Adrenal gland (tissue), 12 donors: Measurements from ENCODE around the gene PATJ. TPM values are rescaled to one million over a fixed set of nuclear protein-coding genes. Genes with fewer than 3 reads are reported as not detected.

Experiments
- DNase-seq, 7 donors: peaks; one replicate each; pipeline ENCODE4 v3.0.0-alpha.2; 2019 to 2020
- H3K27ac ChIP-seq, 5 donors: fragments of 200-600 bp; sonication (generic) in 4 of 5; 1 replicate in 3 of 5; 2 replicates in 2 of 5; pipeline versions ENCODE4 v1.5.1 to v1.8.0; 2016 to 2020; ENCODE audit warnings: mild to moderate bottlenecking in 1 of 5
- H3K27me3 ChIP-seq: fragments of 200-600 bp; 2 replicates; pipeline ENCODE4 v1.8.0; 2021
- H3K36me3 ChIP-seq, 2 donors: fragments of 200-600 bp; replicated peaks in 1 of 2; 1 replicate in 1 of 2; 2 replicates in 1 of 2; pipeline versions ENCODE4 v1.5.1 to v1.8.0; 2018 to 2022
- H3K4me1 ChIP-seq, 2 donors: fragments of 200-600 bp; replicated peaks in 1 of 2; 1 replicate in 1 of 2; 2 replicates in 1 of 2; pipeline versions ENCODE4 v1.5.1 to v1.8.0; 2018 to 2021
- H3K4me3 ChIP-seq, 4 donors: fragments of 200-600 bp; sonication (generic) in 3 of 4; one replicate each; pipeline ENCODE4 v1.5.1; 2016 to 2018
- H3K9me3 ChIP-seq, 3 donors: fragments of 200-600 bp; sonication (generic) in 1 of 3; replicated peaks in 1 of 3; 1 replicate in 2 of 3; 2 replicates in 1 of 3; pipeline versions ENCODE4 v1.5.1 to v1.8.0; 2016 to 2021
- POLR2A ChIP-seq, 2 donors: fragments of 450-650 bp; IDR thresholded peaks; one replicate each; pipeline ENCODE4 v1.6.1; 2017; ENCODE audit warnings: antibody characterized with exemption in 2 of 2, mild to moderate bottlenecking in 2 of 2, moderate library complexity in 1 of 2
- WGBS, 4 donors: extraction: QIAGEN DNeasy Blood & Tissue Kit in 2 of 4; methylation state at CpG; one replicate each; pipeline versions ENCODE4 v1.1.5 to v1.1.7; 2013 to 2017; 5-methylcytosine and 5-hydroxymethylcytosine counted together
- intact Hi-C, 2 donors: fragments of 100-400 bp; cut with DNase I; formaldehyde crosslinking; loops; one replicate each; pipeline versions ENCODE4 v1.14.1 to v1.15.0; 2022 to 2023
- microRNA-seq, 3 donors: library from miRNA; unstranded; fragments of <30 nt; microRNA quantifications; one replicate each; pipeline ENCODE4, GENCODE V29; 2017 to 2020
- polyA plus RNA-seq, 3 donors: library from polyadenylated mRNA; stranded (reverse); fragments of 200-250 nt in 2 of 3; fragments of 350-450 nt in 1 of 3; fragmentation: Illumina TruSeq in 1 of 3; extraction: RNeasy Lipid Tissue Mini Kit (QIAGEN cat#74804) in 1 of 3; gene quantifications; one replicate each; pipeline ENCODE4 v1.2.3, GENCODE V29; 2013 to 2014
- small RNA-seq, 2 donors: library from RNA; depleted of rRNA; stranded (forward); fragments of <200 nt; gene quantifications; one replicate each; pipeline ENCODE3, GENCODE V24; 2016
- total RNA-seq, 9 donors: library from RNA; depleted of rRNA in 4 of 9; stranded (reverse); fragments of >200 nt in 4 of 9; fragments of 120-200 nt in 1 of 9; fragmentation: NEBNext Ultra II Directional in 1 of 9; extraction: Animal tissue kit (Norgen Biotek cat#: 25700) in 1 of 9; gene quantifications; one replicate each; pipeline versions ENCODE4 v1.1.0 to v1.2.4, GENCODE V29; 2013 to 2023
- TF ChIP-seq, protein P1 (sequence below), 6 experiments: fragments of 450-650 bp in 4 of 6; fragments of 200-600 bp in 2 of 6; sonication (generic) in 1 of 6; IDR thresholded peaks; 1 replicate in 5 of 6; 2 replicates in 1 of 6; pipeline versions ENCODE4 v1.5.1 to v1.8.0; 2016 to 2021; ENCODE audit warnings: antibody characterized with exemption in 6 of 6, mild to moderate bottlenecking in 2 of 6, moderate library complexity in 1 of 6
- donor health status: healthy with polysubstance abuse.
- donor health status: Bipolar disorder and iron deficiency.
- donor health status: DM: yes; HTN: yes; CAD: no.
- donor health status: DM: no; HTN: no; CAD: no.
- donor health status: DM: no; HTN: no; CAD: no.
- donor health status: DM: yes; HTN: yes; CAD: no.

The PATJ gene
- total and polyA plus RNA-seq, 12 donors = 6.8 to 36.6 (median 23.4) TPM

DNA sequence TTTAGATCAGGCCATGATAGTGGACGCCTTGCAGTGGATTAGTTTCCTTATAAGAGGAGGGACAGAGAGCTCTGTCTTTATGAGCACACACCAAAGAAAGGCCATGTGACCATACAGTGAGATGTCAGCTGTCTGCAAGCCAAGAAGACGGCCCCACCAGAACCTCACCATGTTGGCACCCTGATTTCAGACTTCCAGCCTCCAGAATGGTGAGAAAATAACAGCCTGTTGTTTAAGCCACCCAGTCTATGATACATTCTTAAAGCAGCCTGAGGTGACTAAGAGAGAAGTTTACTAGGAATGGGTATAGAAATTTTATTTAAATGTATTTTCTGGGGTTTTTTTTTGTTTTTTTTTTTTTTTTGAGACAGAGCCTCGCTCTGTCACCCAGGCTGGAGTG lies 481.9 kb downstream of the PATJ start:
- Histone ChIP-seq H3K4me1 (no peaks in the 10 kb centered on the region), H3K4me3 (no peak overlapping the region), H3K9me3 (no peaks in the 10 kb centered on the region), H3K27me3 (no peaks in the 10 kb centered on the region), H3K27ac (no peak overlapping the region), H3K36me3 (no peaks in the 10 kb centered on the region)
- 43 to 89% (median 52%) methylated on average over 2 to 3 of the region's 3 CpGs for WGBS, 4 donors
- intact Hi-C loops = no loop called here
- peak in 1 of 7 donors; percentile 10 for DNase-seq
- TF ChIP-seq, protein P1, sequence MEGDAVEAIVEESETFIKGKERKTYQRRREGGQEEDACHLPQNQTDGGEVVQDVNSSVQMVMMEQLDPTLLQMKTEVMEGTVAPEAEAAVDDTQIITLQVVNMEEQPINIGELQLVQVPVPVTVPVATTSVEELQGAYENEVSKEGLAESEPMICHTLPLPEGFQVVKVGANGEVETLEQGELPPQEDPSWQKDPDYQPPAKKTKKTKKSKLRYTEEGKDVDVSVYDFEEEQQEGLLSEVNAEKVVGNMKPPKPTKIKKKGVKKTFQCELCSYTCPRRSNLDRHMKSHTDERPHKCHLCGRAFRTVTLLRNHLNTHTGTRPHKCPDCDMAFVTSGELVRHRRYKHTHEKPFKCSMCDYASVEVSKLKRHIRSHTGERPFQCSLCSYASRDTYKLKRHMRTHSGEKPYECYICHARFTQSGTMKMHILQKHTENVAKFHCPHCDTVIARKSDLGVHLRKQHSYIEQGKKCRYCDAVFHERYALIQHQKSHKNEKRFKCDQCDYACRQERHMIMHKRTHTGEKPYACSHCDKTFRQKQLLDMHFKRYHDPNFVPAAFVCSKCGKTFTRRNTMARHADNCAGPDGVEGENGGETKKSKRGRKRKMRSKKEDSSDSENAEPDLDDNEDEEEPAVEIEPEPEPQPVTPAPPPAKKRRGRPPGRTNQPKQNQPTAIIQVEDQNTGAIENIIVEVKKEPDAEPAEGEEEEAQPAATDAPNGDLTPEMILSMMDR (IDR thresholded peaks at IDR 0.05) = no peak
- no peak for TF ChIP-seq POLR2A (IDR thresholded peaks at IDR 0.05)

- Histone ChIP-seq H3K9me3 (no peaks in the 10 kb centered on the region), H3K4me1 (no peaks in the 10 kb centered on the region), H3K4me3 (no peak overlapping the region), H3K36me3 (no peaks in the 10 kb centered on the region), H3K27me3 (no peaks in the 10 kb centered on the region), H3K27ac (no peak overlapping the region)
- DNase-seq = no peak
- WGBS, 4 donors = 79 to 85% (median 82%) methylated on average over 10 to 11 of the region's 11 CpGs
- no peak for TF ChIP-seq POLR2A (IDR thresholded peaks at IDR 0.05)
- TF ChIP-seq, protein P1 (IDR thresholded peaks at IDR 0.05) = no peak
- intact Hi-C loops = no loop called here
Observed at GRCh38 chr1:62227496-62227895, 485.2 kb downstream of the PATJ start.

Small RNAs within 50 kb of the gene (microRNA-seq; reads per million reads assigned to microRNA genes)
- 0 reads per million in 3 donors for gene MIR3116-1
- 0 reads per million in 3 donors for gene MIR3116-2

Small RNAs within 50 kb of the gene (small RNA-seq; reads per million reads assigned to genes)
- gene LAMTOR5P1 = 0 reads per million in 2 donors
- gene MIR3116-1 = 0 reads per million in 2 donors
- 0 reads per million in 2 donors for gene RN7SL180P
- 0 reads per million in 2 donors for gene RNU6-1177P
- 0 reads per million in 2 donors for gene RNU6-414P

Other genes starting within 250 kb of the PATJ start
- gene TM2D1, start 17.3 kb upstream of the PATJ start, total RNA-seq = 10 to 100 TPM; 43.5 to 96.6 (median 55.1) TPM
- 10 to 100 TPM in 2 of 3 donors, 1 to 10 TPM in 1; 8.6 to 63.3 (median 11.4) TPM for gene TM2D1, start 17.3 kb upstream of the PATJ start, polyA plus RNA-seq